Measurements from ENCODE around the gene GJA1.
A peak's percentile ranks its signal among the peaks of the same experiment; 100 is the strongest.
"Not testable (repeated sequence)": the region's sequence is repeated elsewhere in the genome, so short reads cannot be mapped to it uniquely, and the experiment has no call there.

The GJA1 gene

DNA sequence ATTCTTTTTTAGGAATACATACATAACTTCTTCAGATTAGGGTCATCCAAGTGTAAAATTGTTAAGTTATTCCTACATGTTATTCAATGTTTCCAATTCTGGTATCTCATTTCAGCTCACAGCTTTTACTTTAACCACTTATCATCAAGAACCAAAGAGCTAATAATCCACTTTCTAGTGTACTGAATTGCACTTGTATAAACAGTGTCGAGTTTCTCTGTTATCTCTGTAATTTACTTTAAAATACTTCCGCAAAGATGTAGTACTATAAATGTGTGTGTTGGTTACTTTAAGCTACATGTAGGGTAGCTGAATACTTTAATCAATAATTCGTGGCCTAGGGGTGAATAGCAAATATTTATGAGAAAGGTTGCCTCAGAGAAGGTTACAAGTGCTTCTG, 8.8 kb upstream of the GJA1 start:
- no peaks in the 10 kb centered on the region for H3K4me1 ChIP-seq
- H3K9me3 ChIP-seq: no peaks in the 10 kb centered on the region
- no peak for DNase-seq
- no peaks in the 10 kb centered on the region for H3K36me3 ChIP-seq
- no peak overlapping the region for H3K4me3 ChIP-seq (ENCODE audit: low read depth, low read length)
- TF ChIP-seq, protein P1, sequence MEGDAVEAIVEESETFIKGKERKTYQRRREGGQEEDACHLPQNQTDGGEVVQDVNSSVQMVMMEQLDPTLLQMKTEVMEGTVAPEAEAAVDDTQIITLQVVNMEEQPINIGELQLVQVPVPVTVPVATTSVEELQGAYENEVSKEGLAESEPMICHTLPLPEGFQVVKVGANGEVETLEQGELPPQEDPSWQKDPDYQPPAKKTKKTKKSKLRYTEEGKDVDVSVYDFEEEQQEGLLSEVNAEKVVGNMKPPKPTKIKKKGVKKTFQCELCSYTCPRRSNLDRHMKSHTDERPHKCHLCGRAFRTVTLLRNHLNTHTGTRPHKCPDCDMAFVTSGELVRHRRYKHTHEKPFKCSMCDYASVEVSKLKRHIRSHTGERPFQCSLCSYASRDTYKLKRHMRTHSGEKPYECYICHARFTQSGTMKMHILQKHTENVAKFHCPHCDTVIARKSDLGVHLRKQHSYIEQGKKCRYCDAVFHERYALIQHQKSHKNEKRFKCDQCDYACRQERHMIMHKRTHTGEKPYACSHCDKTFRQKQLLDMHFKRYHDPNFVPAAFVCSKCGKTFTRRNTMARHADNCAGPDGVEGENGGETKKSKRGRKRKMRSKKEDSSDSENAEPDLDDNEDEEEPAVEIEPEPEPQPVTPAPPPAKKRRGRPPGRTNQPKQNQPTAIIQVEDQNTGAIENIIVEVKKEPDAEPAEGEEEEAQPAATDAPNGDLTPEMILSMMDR (IDR thresholded peaks at IDR 0.05; ENCODE audit: low read depth, low read length): no peak
- H3K27me3 ChIP-seq: no peaks in the 10 kb centered on the region

DNA sequence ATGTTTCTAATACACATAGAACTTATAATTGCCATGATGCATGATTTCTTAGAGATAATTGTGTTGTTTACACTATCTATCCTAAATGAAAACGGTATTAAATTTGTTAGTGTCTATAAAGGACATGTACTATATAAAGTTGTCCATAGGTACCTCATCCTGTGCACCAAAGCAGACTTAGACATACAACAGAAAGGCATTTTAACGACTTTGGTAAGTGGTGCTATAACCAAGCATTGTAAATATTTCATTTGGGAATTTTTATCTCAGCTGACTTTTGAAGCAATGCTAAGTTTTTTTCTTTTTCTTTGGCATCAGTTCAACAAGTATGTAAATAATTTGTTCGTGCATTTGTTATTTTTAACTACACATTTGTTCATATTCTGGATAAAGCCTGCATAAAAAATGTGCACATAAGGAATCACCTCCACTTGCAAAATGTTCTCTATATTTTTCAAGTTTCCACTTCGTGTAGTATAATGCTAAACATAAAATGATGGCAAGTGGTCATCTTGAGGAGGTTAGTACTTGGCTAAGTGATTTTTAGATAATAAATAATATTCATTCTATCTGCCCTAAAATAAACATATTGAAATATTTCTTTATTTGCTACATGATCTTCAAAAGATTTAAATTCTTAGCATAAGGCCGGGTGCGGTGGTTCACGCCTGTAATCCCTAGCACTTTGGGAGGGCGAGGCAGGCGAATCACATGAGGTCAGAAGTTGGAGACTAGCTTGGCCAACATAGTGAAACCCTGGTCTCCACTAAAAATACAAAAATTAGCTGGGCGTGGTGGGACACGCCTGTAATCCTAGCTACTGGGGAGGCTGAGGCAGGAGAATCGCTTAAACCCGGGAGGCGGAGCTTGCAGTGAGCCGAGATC, 6.3 kb upstream of the GJA1 start:
- TF ChIP-seq, protein P1 (IDR thresholded peaks at IDR 0.05; ENCODE audit: low read depth, low read length): no peak
- no peaks in the 10 kb centered on the region for H3K27me3 ChIP-seq
- DNase-seq: no peak
- H3K4me1 ChIP-seq: no peaks in the 10 kb centered on the region
- H3K9me3 ChIP-seq: no peaks in the 10 kb centered on the region
- no peak overlapping the region for H3K4me3 ChIP-seq (ENCODE audit: low read depth, low read length)
- no peaks in the 10 kb centered on the region for H3K36me3 ChIP-seq

DNA sequence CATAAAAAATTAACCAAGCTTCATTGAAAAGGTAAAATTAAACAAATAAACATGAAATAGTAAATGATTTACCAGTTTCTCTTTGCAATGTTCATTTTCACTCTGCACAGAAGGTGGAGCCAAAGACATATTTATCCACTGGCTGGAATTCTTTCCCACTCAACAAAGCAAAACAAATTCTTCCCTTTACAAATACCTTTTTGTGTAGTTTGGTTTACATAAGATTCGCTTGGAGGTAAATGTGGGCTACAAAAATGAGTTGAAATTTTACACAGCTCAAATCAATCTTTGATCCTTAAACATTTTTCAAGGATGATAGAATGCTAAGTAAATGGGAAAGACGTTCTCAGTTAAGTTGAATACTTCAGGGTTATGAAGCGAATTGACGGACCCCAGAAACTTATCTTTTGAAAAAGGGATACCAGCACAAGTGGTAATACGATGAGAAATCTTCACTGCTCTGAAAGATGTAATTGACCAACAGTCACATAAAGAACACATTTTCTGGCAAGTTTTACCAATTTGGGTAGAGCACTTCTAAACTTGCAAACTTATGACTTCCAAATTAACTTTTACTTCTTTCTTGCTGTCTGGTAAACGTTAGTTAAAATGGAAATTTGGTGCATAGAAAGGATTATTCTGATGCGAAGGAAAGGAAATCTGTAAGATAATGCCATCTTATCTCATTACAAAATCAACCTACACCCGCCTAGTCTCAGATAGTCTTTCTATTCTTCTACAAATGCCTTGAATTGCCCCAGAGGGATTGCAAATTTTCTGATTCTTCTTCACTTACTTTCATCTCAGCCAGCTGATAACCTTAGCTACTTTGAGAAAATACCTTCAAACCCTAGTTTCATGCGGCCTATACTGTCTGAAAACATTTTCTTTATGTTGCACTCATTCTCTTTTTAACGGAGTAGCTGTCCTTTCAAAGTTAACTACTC, 4.7 kb upstream of the GJA1 start:
- TF ChIP-seq, protein P1 (IDR thresholded peaks at IDR 0.05; ENCODE audit: low read depth, low read length): peak; percentile 57
- no peaks in the 10 kb centered on the region for H3K4me1 ChIP-seq

DNA sequence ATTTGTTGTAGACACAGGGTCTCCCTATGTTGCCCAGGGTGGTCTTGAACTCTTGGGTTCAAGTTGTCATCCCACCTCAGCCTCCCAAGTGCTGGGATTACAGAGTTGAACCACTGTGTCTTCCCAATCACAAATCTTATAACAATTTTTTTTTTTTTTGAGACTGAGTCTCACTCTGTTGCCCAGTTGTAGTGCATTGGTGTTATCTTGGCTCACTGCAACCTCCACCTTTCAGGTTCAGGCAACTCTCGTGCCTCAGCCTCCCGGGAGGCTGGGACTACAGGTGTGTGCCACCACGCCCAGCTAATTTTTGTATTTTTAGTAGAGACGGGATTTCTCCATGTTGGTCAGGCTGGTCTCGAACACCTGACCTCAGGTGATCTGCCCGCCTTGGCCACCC, 3.7 kb upstream of the GJA1 start:
- not testable (repeated sequence) for DNase-seq; H3K9me3 ChIP-seq; H3K4me1 ChIP-seq; H3K36me3 ChIP-seq; H3K4me3 ChIP-seq (ENCODE audit: low read depth, low read length)
- peaks cover 17% of the 10 kb centered on the region for H3K27me3 ChIP-seq

More for the DNA sequence above, 4.7 kb upstream of the GJA1 start:
- Histone ChIP-seq H3K9me3 (no peaks in the 10 kb centered on the region), H3K4me3 (ENCODE audit: low read depth, low read length) (no peak overlapping the region), H3K36me3 (no peaks in the 10 kb centered on the region), H3K27me3 (peaks cover 10% of the 10 kb centered on the region)
- no peak for DNase-seq

DNA sequence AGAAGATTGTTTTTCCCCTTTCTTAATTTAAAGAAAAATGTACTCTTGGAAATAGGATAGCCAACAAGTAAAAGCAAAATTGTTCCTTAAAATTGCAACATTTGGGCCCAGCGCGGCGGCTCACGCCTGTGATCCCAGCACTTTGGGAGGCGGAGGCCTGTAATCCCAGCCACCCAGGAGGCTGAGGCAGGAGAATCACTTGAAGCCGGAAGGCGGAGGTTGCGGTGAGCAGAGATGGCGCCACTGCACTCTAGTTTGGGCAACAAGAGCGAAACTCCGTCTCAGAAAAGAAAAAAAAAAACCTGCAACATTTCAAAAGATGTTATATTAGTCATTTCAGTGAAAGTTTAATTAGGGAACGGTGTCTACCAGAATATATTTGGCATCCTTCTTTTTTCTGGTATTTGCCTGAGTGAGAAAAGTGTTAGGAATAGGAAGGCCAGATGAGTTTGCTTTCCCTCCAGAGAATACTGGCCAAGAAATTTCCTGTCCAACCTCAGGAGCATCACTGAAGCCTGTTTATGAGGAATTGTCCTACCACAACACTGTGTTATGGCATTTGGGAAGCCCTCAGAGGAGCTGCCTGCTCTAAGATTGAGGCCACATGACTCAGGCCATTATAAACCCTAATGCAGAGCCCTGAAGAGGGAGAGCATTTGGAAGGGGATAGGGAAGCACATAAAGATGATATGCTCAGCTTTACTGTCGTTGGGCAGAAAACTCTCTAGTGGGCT, 1.2 kb upstream of the GJA1 start:
- Histone ChIP-seq H3K4me1 (no peaks in the 10 kb centered on the region), H3K9me3 (no peaks in the 10 kb centered on the region), H3K36me3 (no peaks in the 10 kb centered on the region), H3K27me3 (peaks cover 34% of the 10 kb centered on the region), H3K4me3 (ENCODE audit: low read depth, low read length) (no peak overlapping the region)
- no peak for DNase-seq
- TF ChIP-seq, protein P1 (IDR thresholded peaks at IDR 0.05; ENCODE audit: low read depth, low read length): no peak

DNA sequence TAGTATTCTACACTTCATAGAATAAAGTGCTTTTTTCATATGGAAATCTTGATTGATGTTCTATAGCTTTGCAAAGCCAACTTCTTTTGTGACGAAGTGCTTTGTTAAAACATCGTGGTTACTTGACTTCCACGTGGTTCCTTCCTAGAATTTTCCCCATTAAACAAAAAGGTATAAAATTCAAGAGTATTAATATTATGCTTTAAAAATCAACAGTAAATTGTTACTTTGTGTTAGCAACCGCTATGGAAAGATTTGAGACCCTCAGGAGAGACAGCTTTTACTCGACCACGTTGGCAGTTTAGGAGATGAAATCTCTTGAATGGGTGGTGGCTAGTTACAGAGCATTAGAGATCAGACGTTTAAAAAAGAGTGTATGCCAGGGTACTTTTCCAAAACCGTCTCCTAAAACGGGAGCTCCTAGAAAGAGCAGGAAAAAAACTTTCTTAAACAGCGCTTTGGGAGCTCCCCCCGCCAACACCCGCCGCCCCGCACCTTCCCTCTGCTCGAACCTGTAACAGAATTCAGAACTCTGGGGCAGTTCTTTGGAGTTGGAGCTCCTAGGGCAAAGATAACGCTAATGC, 920 bp downstream of the GJA1 start:
- no peaks in the 10 kb centered on the region for H3K9me3 ChIP-seq
- peaks cover 34% of the 10 kb centered on the region for H3K27me3 ChIP-seq
- TF ChIP-seq, protein P1 (IDR thresholded peaks at IDR 0.05; ENCODE audit: low read depth, low read length): no peak
- no peaks in the 10 kb centered on the region for H3K36me3 ChIP-seq
- H3K4me1 ChIP-seq: no peaks in the 10 kb centered on the region
- H3K4me3 ChIP-seq (ENCODE audit: low read depth, low read length): peak overlapping the region; percentile 48; the same call in 1 of the 2 replicates
- no peak for DNase-seq

Data from BE2C (cell line).